Ectodermal cell (in vitro differentiated cells): ENCODE data around the gene STK32C.
"Not testable (repeated sequence)": the region's sequence is repeated elsewhere in the genome, so short reads cannot be mapped to it uniquely, and the experiment has no call there.

Source experiments
- H3K27ac ChIP-seq: 2 replicates; pipeline ENCODE4 v1.7.0; 2013; ENCODE audit warnings: mild to moderate bottlenecking, low read depth, low read length; ENCODE audit not compliant: insufficient read depth, poor library complexity, severe bottlenecking
- H3K27me3 ChIP-seq: 2 replicates; pipeline ENCODE4 v1.7.0; 2013; ENCODE audit warnings: mild to moderate bottlenecking, low read length; ENCODE audit not compliant: insufficient read depth, control insufficient read depth, poor library complexity, severe bottlenecking
- H3K36me3 ChIP-seq: one replicate; pipeline ENCODE4 v1.7.0; 2013; ENCODE audit warnings: low read length; ENCODE audit not compliant: control insufficient read depth, insufficient read depth
- H3K4me1 ChIP-seq: one replicate; pipeline ENCODE4 v1.7.0; 2013; ENCODE audit warnings: low read length; ENCODE audit not compliant: control insufficient read depth, insufficient read depth
- H3K4me3 ChIP-seq: 2 replicates; pipeline ENCODE4 v1.7.0; 2013; ENCODE audit warnings: low read depth, low read length, control low read depth; ENCODE audit not compliant: insufficient read depth
- H3K9me3 ChIP-seq: 2 replicates; pipeline ENCODE4 v1.7.0; 2013; ENCODE audit warnings: mild to moderate bottlenecking, low read length, moderate library complexity; ENCODE audit not compliant: control insufficient read depth
- WGBS, 2 experiments: methylation state at CpG; one replicate each; pipeline ENCODE4 v1.1.7; 2013; ENCODE audit warnings: missing lambda C conversion rate in 2 of 2; 5-methylcytosine and 5-hydroxymethylcytosine counted together

Gene STK32C

GRCh38 chr10:132160231-132160630, 147.5 kb downstream of the STK32C start:
- not testable (repeated sequence) for H3K27ac ChIP-seq, H3K4me3 ChIP-seq, H3K9me3 ChIP-seq, H3K27me3 ChIP-seq, H3K36me3 ChIP-seq
- peaks cover 10% of the 10 kb centered on the region for H3K4me1 ChIP-seq

GRCh38 chr10:132159302-132160230, 148.2 kb downstream of the STK32C start:
- 83 to 92% methylated on average over 4 of the region's 7 CpGs for WGBS, 2 experiments
- H3K4me1 ChIP-seq = peaks cover 10% of the 10 kb centered on the region
- not testable (repeated sequence) for H3K27me3 ChIP-seq, H3K4me3 ChIP-seq, H3K9me3 ChIP-seq, H3K36me3 ChIP-seq
- peak overlapping the region; percentile 44 for H3K27ac ChIP-seq

GRCh38 chr10:132158823-132159222, 148.9 kb downstream of the STK32C start:
- no peak overlapping the region for H3K4me3 ChIP-seq
- H3K9me3 ChIP-seq = no peaks in the 10 kb centered on the region
- H3K36me3 ChIP-seq = no peaks in the 10 kb centered on the region
- H3K27me3 ChIP-seq = no peaks in the 10 kb centered on the region
- peak overlapping the region; percentile 44 for H3K27ac ChIP-seq
- H3K4me1 ChIP-seq = peaks cover 10% of the 10 kb centered on the region
- 94 to 95% methylated on average over 7 of the region's 7 CpGs for WGBS, 2 experiments

- 83 to 88% methylated on average over 2 of the region's 2 CpGs for WGBS, 2 experiments
- H3K36me3 ChIP-seq = no peaks in the 10 kb centered on the region
- no peaks in the 10 kb centered on the region for H3K9me3 ChIP-seq
- no peak overlapping the region for H3K4me3 ChIP-seq
- no peak overlapping the region for H3K27ac ChIP-seq
- H3K4me1 ChIP-seq = peaks cover 4% of the 10 kb centered on the region
- H3K27me3 ChIP-seq = no peaks in the 10 kb centered on the region
Measured at GRCh38 chr10:132158122-132158741, 149.5 kb downstream of the STK32C start.
